ENCODE data around the gene TSTD2.
A peak's percentile ranks its signal among the peaks of the same experiment; 100 is the strongest.

TSTD2 gene

GRCh38 chr9:97632985-97633858 is at the start of gene TSTD2, which contains the start of gene NCBP1:
TSTD2 (minus strand) TSS chr9:97633368; CDS start chr9:97627562, 5,806 bp downstream.
NCBP1 (plus strand) TSS chr9:97633821; CDS start chr9:97633882, 61 bp downstream.
- DNase-seq (ENCODE audit: low read depth) = peak; percentile 94

- DNase-seq (ENCODE audit: low read depth) = no peak
Measured at GRCh38 chr9:97682242-97682641, 49.1 kb upstream of the TSTD2 start.

- DNase-seq (ENCODE audit: low read depth) = no peak
Measured at GRCh38 chr9:97675655-97676054, 42.5 kb upstream of the TSTD2 start.

- DNase-seq (ENCODE audit: low read depth) = no peak
Measured at GRCh38 chr9:97673922-97674321, 40.8 kb upstream of the TSTD2 start.

- DNase-seq (ENCODE audit: low read depth) = no peak
Measured at GRCh38 chr9:97672403-97672802, 39.2 kb upstream of the TSTD2 start.

- DNase-seq (ENCODE audit: low read depth) = no peak
Measured at GRCh38 chr9:97670586-97670985, 37.4 kb upstream of the TSTD2 start.

GRCh38 chr9:97668485-97668884 is 35.3 kb upstream of the TSTD2 start:
- DNase-seq (ENCODE audit: low read depth) = peak; percentile 6

GRCh38 chr9:97666907-97667686 is 33.9 kb upstream of the TSTD2 start:
- DNase-seq (ENCODE audit: low read depth) = no peak

- no peak for DNase-seq (ENCODE audit: low read depth)
Measured at GRCh38 chr9:97665742-97666141, 32.6 kb upstream of the TSTD2 start.

GRCh38 chr9:97660847-97661246 is 27.7 kb upstream of the TSTD2 start:
- DNase-seq (ENCODE audit: low read depth) = no peak

GRCh38 chr9:97660340-97660739 is 27.2 kb upstream of the TSTD2 start:
- DNase-seq (ENCODE audit: low read depth) = no peak

GRCh38 chr9:97659771-97660170 is 26.6 kb upstream of the TSTD2 start:
- DNase-seq (ENCODE audit: low read depth) = no peak

- no peak for DNase-seq (ENCODE audit: low read depth)
Measured at GRCh38 chr9:97658707-97659106, 25.5 kb upstream of the TSTD2 start.

- no peak for DNase-seq (ENCODE audit: low read depth)
Measured at GRCh38 chr9:97651646-97652045, 18.5 kb upstream of the TSTD2 start.

- no peak for DNase-seq (ENCODE audit: low read depth)
Measured at GRCh38 chr9:97647996-97648395, 14.8 kb upstream of the TSTD2 start.

- no peak for DNase-seq (ENCODE audit: low read depth)
Measured at GRCh38 chr9:97645720-97646119, 12.6 kb upstream of the TSTD2 start.

- no peak for DNase-seq (ENCODE audit: low read depth)
Measured at GRCh38 chr9:97640325-97640724, 7.2 kb upstream of the TSTD2 start.

- no peak for DNase-seq (ENCODE audit: low read depth)
Measured at GRCh38 chr9:97638666-97639065, 5.5 kb upstream of the TSTD2 start.

GRCh38 chr9:97636903-97637302 is 3.7 kb upstream of the TSTD2 start:
- DNase-seq (ENCODE audit: low read depth) = no peak

GRCh38 chr9:97635026-97635425 is 1.9 kb upstream of the TSTD2 start:
- DNase-seq (ENCODE audit: low read depth) = no peak

GRCh38 chr9:97633859-97634490 is 807 bp upstream of the TSTD2 start:
- no peak for DNase-seq (ENCODE audit: low read depth)

- no peak for DNase-seq (ENCODE audit: low read depth)
Measured at GRCh38 chr9:97632248-97632984, 752 bp downstream of the TSTD2 start.
